H1 (cell line): ENCODE measurements around the gene PACS1. TPM values are rescaled to one million over a fixed set of nuclear protein-coding genes. Genes with fewer than 3 reads are reported as not detected.

ENCODE experiments used
- CTCF ChIA-PET: fragments of 300-600 bp; sonication (Branson Sonifier 250); formaldehyde crosslinking; loops from one replicate; lab custom pipeline; 2021; ENCODE audit not compliant: partially characterized antibody; lab: Charles Lee
- POLR2A ChIA-PET: fragments of 300-600 bp; sonication (Branson Sonifier 250); formaldehyde crosslinking; loops from one replicate; lab custom pipeline; 2021; ENCODE audit warnings: inconsistent platforms; ENCODE audit not compliant: partially characterized antibody; lab: Charles Lee
- DNase-seq, 2 experiments: peaks; one replicate each; pipeline versions ENCODE4 v3.0.0 to v3.0.0-alpha.2; 2010 to 2022; ENCODE audit warnings: low spot score in 2 of 2, low read depth in 1 of 2, mixed read lengths in 1 of 2
- FAIRE-seq: peaks from 2 replicates; lab custom pipeline; 2011; peaks lifted over from hg19 to GRCh38; lab: Jason Lieb, UNC
- H2AFZ ChIP-seq: 2 replicates; pipeline ENCODE4 v1.8.1; 2012; ENCODE audit warnings: low read length, inconsistent platforms
- H2AK5ac ChIP-seq: 2 replicates; pipeline ENCODE4 v1.6.1; 2013; ENCODE audit warnings: low read depth, low read length
- H2BK120ac ChIP-seq: replicated peaks from 2 replicates; pipeline ENCODE3; 2013; ENCODE audit warnings: low read depth, low read length, inconsistent platforms
- H2BK12ac ChIP-seq: 2 replicates; pipeline ENCODE4 v1.6.1; 2013; ENCODE audit warnings: low read depth, low read length
- H2BK15ac ChIP-seq: 2 replicates; pipeline ENCODE4 v1.6.1; 2013; ENCODE audit warnings: low read length
- H2BK20ac ChIP-seq: 2 replicates; pipeline ENCODE4 v1.6.1; 2013; ENCODE audit warnings: low read length
- H2BK5ac ChIP-seq: 2 replicates; pipeline ENCODE4 v1.6.1; 2013; ENCODE audit warnings: low read depth, low read length
- H3K14ac ChIP-seq: 2 replicates; pipeline ENCODE4 v1.6.1; 2013; ENCODE audit warnings: inconsistent platforms; ENCODE audit not compliant: insufficient read length
- H3K18ac ChIP-seq: 2 replicates; pipeline ENCODE4 v1.6.1; 2013; ENCODE audit warnings: low read length; ENCODE audit errors: extremely low read depth
- H3K23ac ChIP-seq: 2 replicates; pipeline ENCODE4 v1.6.1; 2013; ENCODE audit warnings: inconsistent platforms; ENCODE audit not compliant: insufficient read length
- H3K23me2 ChIP-seq: 2 replicates; pipeline ENCODE4 v1.6.1; 2013; ENCODE audit warnings: low read depth, low read length
- H3K27ac ChIP-seq: 2 replicates; pipeline ENCODE4 v1.6.1; 2011; ENCODE audit warnings: low read depth, low read length, inconsistent platforms
- H3K27me3 ChIP-seq, 4 experiments: replicated peaks in 1 of 4; 1 replicate in 1 of 4; 2 replicates in 3 of 4; pipeline versions ENCODE4 v1.6.1 to v1.8.1; 2011 to 2013; ENCODE audit warnings: low read length in 3 of 4, mild to moderate bottlenecking in 3 of 4, inconsistent platforms in 2 of 4, mixed read lengths in 2 of 4, moderate library complexity in 1 of 4; ENCODE audit not compliant: control insufficient read depth in 3 of 4, insufficient read depth in 3 of 4; ENCODE audit errors: extremely low read depth in 1 of 4
- H3K36me3 ChIP-seq, 4 experiments: 2 replicates each; pipeline versions ENCODE4 v1.6.1 to v1.8.1; 2011 to 2013; ENCODE audit warnings: mild to moderate bottlenecking in 4 of 4, low read length in 3 of 4, moderate library complexity in 2 of 4, control low read depth in 1 of 4, inconsistent platforms in 1 of 4; ENCODE audit not compliant: insufficient read depth in 4 of 4, control insufficient read depth in 2 of 4
- H3K4ac ChIP-seq: replicated peaks from 2 replicates; pipeline ENCODE3; 2013; ENCODE audit warnings: low read length, low read depth, mixed read lengths, inconsistent platforms; ENCODE audit not compliant: insufficient read length
- H3K4me1 ChIP-seq, 4 experiments: replicated peaks in 1 of 4; 1 replicate in 1 of 4; 2 replicates in 3 of 4; pipeline versions ENCODE4 v1.6.1 to v1.8.1; 2011 to 2013; ENCODE audit warnings: low read length in 3 of 4, inconsistent platforms in 2 of 4, mixed read lengths in 1 of 4; ENCODE audit not compliant: insufficient read depth in 4 of 4, control insufficient read depth in 3 of 4
- H3K4me2 ChIP-seq, 2 experiments: 2 replicates each; pipeline versions ENCODE4 v1.6.1 to v1.8.1; 2011 to 2013; ENCODE audit warnings: low read depth in 2 of 2, low read length in 2 of 2, control low read depth in 1 of 2, inconsistent platforms in 1 of 2, mild to moderate bottlenecking in 1 of 2; ENCODE audit not compliant: insufficient read depth in 1 of 2
- H3K4me3 ChIP-seq, 4 experiments: fragments of 200-600, 300-600 bp in 1 of 4; sonication (generic), shearing (Covaris generic), sonication (Bioruptor Twin) in 1 of 4; 2 replicates each; pipeline versions ENCODE4 v1.5.1 to v1.8.1; 2011 to 2016; ENCODE audit warnings: low read length in 4 of 4, low read depth in 3 of 4, control low read depth in 2 of 4, inconsistent platforms in 2 of 4, mild to moderate bottlenecking in 2 of 4, mixed read lengths in 1 of 4, moderate library complexity in 1 of 4; ENCODE audit not compliant: insufficient read depth in 2 of 4; ENCODE audit errors: extremely low read depth in 1 of 4
- H3K56ac ChIP-seq: replicated peaks from 2 replicates; pipeline ENCODE3; 2013; ENCODE audit warnings: low read depth, mild to moderate bottlenecking, mixed read lengths, low read length, inconsistent platforms; ENCODE audit not compliant: insufficient read length
- H3K79me1 ChIP-seq: 2 replicates; pipeline ENCODE4 v1.6.1; 2013; ENCODE audit warnings: low read depth, low read length, control low read depth
- H3K79me2 ChIP-seq, 2 experiments: 2 replicates each; pipeline versions ENCODE4 v1.6.1 to v1.8.1; 2012 to 2013; ENCODE audit warnings: low read length in 2 of 2, mild to moderate bottlenecking in 2 of 2, inconsistent platforms in 1 of 2; ENCODE audit not compliant: insufficient read depth in 2 of 2, control insufficient read depth in 1 of 2
- H3K9ac ChIP-seq, 4 experiments: replicated peaks in 1 of 4; 1 replicate in 1 of 4; 2 replicates in 3 of 4; pipeline versions ENCODE4 v1.6.1 to v1.8.1; 2011 to 2013; ENCODE audit warnings: low read depth in 3 of 4, low read length in 3 of 4, control low read depth in 2 of 4, mild to moderate bottlenecking in 2 of 4, moderate library complexity in 2 of 4, inconsistent platforms in 1 of 4; ENCODE audit errors: extremely low read depth in 1 of 4
- H3K9me3 ChIP-seq, 2 experiments: 2 replicates each; pipeline versions ENCODE4 v1.6.1 to v1.8.1; 2012 to 2013; ENCODE audit warnings: mild to moderate bottlenecking in 2 of 2, moderate library complexity in 2 of 2, control low read depth in 1 of 2, inconsistent platforms in 1 of 2, low read depth in 1 of 2, low read length in 1 of 2, mixed read lengths in 1 of 2; ENCODE audit not compliant: insufficient read depth in 2 of 2
- H4K20me1 ChIP-seq, 2 experiments: replicated peaks in 1 of 2; 2 replicates each; pipeline versions ENCODE3 to v1.8.1; 2011 to 2013; ENCODE audit warnings: inconsistent platforms in 2 of 2, low read length in 2 of 2, mild to moderate bottlenecking in 1 of 2; ENCODE audit not compliant: insufficient read depth in 2 of 2, control insufficient read depth in 1 of 2
- H4K5ac ChIP-seq: 2 replicates; pipeline ENCODE4 v1.6.1; 2013; ENCODE audit warnings: low read length, low read depth, mixed read lengths, inconsistent platforms; ENCODE audit not compliant: insufficient read length
- H4K8ac ChIP-seq: 2 replicates; pipeline ENCODE4 v1.8.0; 2013; ENCODE audit warnings: mild to moderate bottlenecking, moderate library complexity, low read length, inconsistent platforms; ENCODE audit not compliant: insufficient read depth; ENCODE audit errors: extremely low read depth
- H4K91ac ChIP-seq: replicated peaks from 2 replicates; pipeline ENCODE3; 2013; ENCODE audit warnings: low read length, mixed read lengths, inconsistent platforms; ENCODE audit not compliant: insufficient read length
- EP300 ChIP-seq, 2 experiments: IDR thresholded peaks; 1 replicate in 1 of 2; 2 replicates in 1 of 2; pipeline ENCODE4 v1.6.1; 2011 to 2012; ENCODE audit warnings: low read depth in 2 of 2, low read length in 2 of 2, mild to moderate bottlenecking in 2 of 2, borderline replicate concordance in 1 of 2, inconsistent platforms in 1 of 2, moderate library complexity in 1 of 2
- HDAC6 ChIP-seq: IDR thresholded peaks from one replicate; pipeline ENCODE4 v1.7.1; 2012; ENCODE audit warnings: low read depth, mild to moderate bottlenecking, inconsistent platforms, low read length, moderate library complexity
- JUN ChIP-seq: IDR thresholded peaks from 2 replicates; pipeline ENCODE4 v1.6.1; 2011; ENCODE audit warnings: low read depth, mild to moderate bottlenecking, improper control_type of control experiment, low read length
- SIRT6 ChIP-seq: IDR thresholded peaks from one replicate; pipeline ENCODE4 v1.7.1; 2012; ENCODE audit warnings: low read length, inconsistent platforms
- SP4 ChIP-seq: IDR thresholded peaks from 2 replicates; pipeline ENCODE4 v1.6.1; 2012; ENCODE audit warnings: low read length, inconsistent platforms
- TEAD4 ChIP-seq: IDR thresholded peaks from 2 replicates; pipeline ENCODE4 v1.6.1; 2012; ENCODE audit warnings: low read depth, low read length, inconsistent platforms, mixed read lengths
- WGBS, 2 experiments: shearing (Covaris generic) in 1 of 2; methylation state at CpG; one replicate each; pipeline versions ENCODE4 v1.1.6 to v1.1.7; 2013 to 2015; ENCODE audit warnings: low lambda C conversion rate in 2 of 2, mixed read lengths in 2 of 2, inconsistent platforms in 1 of 2, low coverage in 1 of 2, missing lambda C conversion rate in 1 of 2; ENCODE audit not compliant: insufficient replicate concordance in 2 of 2, insufficient coverage in 1 of 2, insufficient read length in 1 of 2; ENCODE audit errors: extremely low coverage in 1 of 2, missing lambda C conversion rate in 1 of 2; 5-methylcytosine and 5-hydroxymethylcytosine counted together
- polyA plus RNA-seq, 7 experiments: library from polyadenylated mRNA; depleted of rRNA in 3 of 7; stranded (reverse) in 5 of 7; unstranded in 2 of 7; fragments of >200 nt in 5 of 7; fragments of 200-250 nt in 2 of 7; gene quantifications; 1 replicate in 5 of 7; 2 replicates in 1 of 7; 4 replicates in 1 of 7; pipeline versions ENCODE4 v1.2.1 to v1.2.3, GENCODE V29; 2011 to 2013; ENCODE audit warnings: missing spikeins in 2 of 7, mixed read lengths in 2 of 7
- total RNA-seq: library from RNA; stranded (reverse); fragmentation: NEBNext Ultra II Directional; extraction: Animal tissue kit (Norgen Biotek cat#: 25700); gene quantifications from 2 replicates; pipeline ENCODE4 v1.2.1, GENCODE V29; 2021
- TF ChIP-seq, protein P1 (sequence below): IDR thresholded peaks from 2 replicates; pipeline ENCODE4 v1.6.1; 2012; ENCODE audit warnings: inconsistent platforms

PACS1 gene
- total and polyA plus RNA-seq, 2 of the 8 experiments (the other 6 are each of a cell fraction or from before 2014, with no cell fraction given), result 11.5 to 36.0 TPM

DNA sequence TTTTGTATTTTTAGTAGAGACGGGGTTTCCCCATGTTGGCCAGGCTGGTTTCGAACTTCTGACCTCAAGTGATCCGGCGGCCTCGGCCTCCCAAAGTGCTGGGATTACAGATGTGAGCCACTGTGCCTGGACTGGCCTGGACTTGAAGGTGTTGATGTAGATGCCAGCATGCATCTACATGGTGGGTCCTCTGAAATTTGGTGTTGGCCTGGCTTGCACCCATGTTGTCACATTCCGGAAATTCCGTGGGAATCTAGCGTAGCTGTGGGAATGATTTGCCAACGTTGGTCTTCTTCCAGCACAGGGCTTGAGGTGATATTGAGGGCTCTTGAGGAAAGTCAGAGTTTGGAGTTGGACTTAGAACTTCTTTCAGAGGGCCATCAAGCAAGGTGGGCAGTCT is 6.5 kb downstream of the PACS1 start:
- Histone ChIP-seq H3K27me3 (no peaks in the 10 kb centered on the region), H2AFZ (no peak overlapping the region), H3K27ac (no peak overlapping the region), H4K20me1 (peaks cover 0 to 2% of the 10 kb centered on the region in 2 experiments), H4K91ac (no peak overlapping the region), H3K4me1 (peaks cover 0 to 1% (median under 1%) of the 10 kb centered on the region in 4 experiments; a peak in 3 of 7 replicates), H2BK12ac (no peak overlapping the region), H3K14ac (no peak overlapping the region), H3K79me2 (peaks cover 0 to 10% of the 10 kb centered on the region in 2 experiments; a peak in 2 of 4 replicates), H3K23me2 (no peaks in the 10 kb centered on the region), H3K56ac (no peak overlapping the region), H3K4me3 (no peak overlapping the region), H4K5ac (no peak overlapping the region), H3K79me1 (no peaks in the 10 kb centered on the region; the same call in 1 of the 2 replicates), H2BK20ac (no peak overlapping the region), H2BK120ac (no peak overlapping the region), H3K23ac (no peak overlapping the region), H3K9ac (no peak overlapping the region), H2BK5ac (no peak overlapping the region), H3K4ac (no peak overlapping the region), H4K8ac (no peak overlapping the region), H2BK15ac (no peak overlapping the region), H3K9me3 (no peaks in the 10 kb centered on the region), H3K18ac (no peak overlapping the region), H3K4me2 (no peak overlapping the region), H3K36me3 (0 out of 8 replicates have a peak, but pooled peaks cover 0 to 3% (median 0%) of the 10 kb centered on the region in 4 experiments), H2AK5ac (no peak overlapping the region)
- DNase-seq (no peak), FAIRE-seq (no peak)
- 95% methylated on average over 9 of the region's 9 CpGs; no CpG with 5 or more reads in 1 of the 2 experiments for WGBS, 2 experiments
- CTCF ChIA-PET, result interaction anchor here (1.2 to 3.9 kb wide), 2 partner anchors 8 to 58 kb away, joined by 7 to 17 read pairs; no protein-coding TSS in a partner anchor
- POLR2A ChIA-PET, result interaction anchor here (1.0 kb wide), 1 partner anchor 10 kb away, joined by 3 read pairs; no protein-coding TSS in a partner anchor
- TF ChIP-seq HDAC6, result no peak
- TF ChIP-seq, protein P1, sequence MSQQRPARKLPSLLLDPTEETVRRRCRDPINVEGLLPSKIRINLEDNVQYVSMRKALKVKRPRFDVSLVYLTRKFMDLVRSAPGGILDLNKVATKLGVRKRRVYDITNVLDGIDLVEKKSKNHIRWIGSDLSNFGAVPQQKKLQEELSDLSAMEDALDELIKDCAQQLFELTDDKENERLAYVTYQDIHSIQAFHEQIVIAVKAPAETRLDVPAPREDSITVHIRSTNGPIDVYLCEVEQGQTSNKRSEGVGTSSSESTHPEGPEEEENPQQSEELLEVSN, result no peak
- TF ChIP-seq JUN, result no peak
- no peak for TF ChIP-seq EP300 (IDR thresholded peaks at IDR 0.05; ENCODE audit: borderline replicate concordance in 1 of 2, low read depth in 2 of 2, low read length in 2 of 2)
- TF ChIP-seq TEAD4, result no peak
- no peak for TF ChIP-seq SIRT6
- TF ChIP-seq SP4, result no peak
